Loucy (cell line): ENCODE measurements around the gene NKX1-1.

Source experiments
- CTCF ChIP-seq: fragments of 200-600 bp; sonication (generic); conservative IDR thresholded peaks from 2 replicates; pipeline ENCODE4 v1.5.1; 2014; ENCODE audit warnings: mild to moderate bottlenecking, antibody characterized with exemption, low read length
- EZH2phosphoT487 ChIP-seq: fragments of 200-600 bp; IDR thresholded peaks from 2 replicates; pipeline ENCODE4 v1.6.1; 2018; ENCODE audit warnings: antibody characterized with exemption, mild to moderate bottlenecking, moderate library complexity, borderline replicate concordance

GRCh38 chr4:1402021-1402515, 4.2 kb downstream of the NKX1-1 start:
- TF ChIP-seq CTCF (no peak), EZH2phosphoT487 (no peak)
